HepG2 (cell line): ENCODE results near the gene NAIF1. TPM values are rescaled to one million over a fixed set of nuclear protein-coding genes. Genes with fewer than 3 reads are reported as not detected.

Experiments used
- CEBPG ChIP-seq: IDR thresholded peaks from 2 replicates; pipeline ENCODE4 v1.6.1; 2016
- ESRRA ChIP-seq: sonication (generic); formaldehyde crosslinking; IDR thresholded peaks from 2 replicates; pipeline ENCODE4 v1.5.1; 2020; ENCODE audit warnings: mild to moderate bottlenecking, low read depth, missing genetic modification reagents
- EZH2 ChIP-seq: conservative IDR thresholded peaks from 2 replicates; pipeline ENCODE4 v1.6.1; 2012; ENCODE audit warnings: mild to moderate bottlenecking, low read depth, low read length, moderate library complexity
- ISX ChIP-seq: sonication (generic); formaldehyde crosslinking; conservative IDR thresholded peaks from 2 replicates; pipeline ENCODE4 v1.5.0; 2020; ENCODE audit warnings: missing genetic modification reagents
- NFKB2 ChIP-seq: sonication (generic); formaldehyde crosslinking; IDR thresholded peaks from 2 replicates; pipeline ENCODE4 v1.4.0; 2020; ENCODE audit warnings: missing genetic modification reagents, borderline replicate concordance
- PAWR ChIP-seq: sonication (generic); formaldehyde crosslinking; IDR thresholded peaks from 2 replicates; pipeline ENCODE4 v1.4.0; 2020; ENCODE audit warnings: missing genetic modification reagents, mild to moderate bottlenecking, borderline replicate concordance
- RAD21 ChIP-seq: fragments of 450-650 bp; formaldehyde crosslinking; IDR thresholded peaks from 2 replicates; pipeline ENCODE4 v1.5.0; 2020; ENCODE audit warnings: mild to moderate bottlenecking
- SAP130 ChIP-seq: IDR thresholded peaks from 2 replicates; pipeline ENCODE4 v1.6.1; 2016; ENCODE audit warnings: low read depth
- SYNCRIP ChIP-seq: fragments of 200-400 bp; formaldehyde crosslinking; IDR thresholded peaks from 2 replicates; pipeline ENCODE4 v1.6.1; 2018; ENCODE audit warnings: mild to moderate bottlenecking, low read depth, low read length; ENCODE audit not compliant: insufficient read depth
- ZFAT ChIP-seq: sonication (generic); formaldehyde crosslinking; conservative IDR thresholded peaks from 2 replicates; pipeline ENCODE4 v1.8.1; 2023; ENCODE audit warnings: missing genetic modification reagents, inconsistent platforms
- ZFP62 ChIP-seq: sonication (generic); formaldehyde crosslinking; IDR thresholded peaks from 2 replicates; pipeline ENCODE4 v1.4.0; 2020; ENCODE audit warnings: missing genetic modification reagents
- ZNF335 ChIP-seq: sonication (generic); formaldehyde crosslinking; IDR thresholded peaks from 2 replicates; pipeline ENCODE4 v1.4.0; 2020; ENCODE audit warnings: missing genetic modification reagents
- ZNF558 ChIP-seq: sonication (generic); formaldehyde crosslinking; IDR thresholded peaks from 2 replicates; pipeline ENCODE4 v1.9.0; 2022; ENCODE audit warnings: mild to moderate bottlenecking, missing genetic modification reagents, borderline replicate concordance
- polyA plus RNA-seq, 8 experiments: library from polyadenylated mRNA; depleted of rRNA in 3 of 8; stranded (reverse) in 7 of 8; unstranded in 1 of 8; fragments of >200 nt; fragmentation: Illumina TruSeq in 4 of 8; extraction: Trizol in 4 of 8; gene quantifications; 2 replicates each; pipeline versions ENCODE4 v1.2.1 to v1.2.3, GENCODE V29; 2011 to 2016; ENCODE audit warnings: low read depth in 4 of 8, missing spikeins in 1 of 8, mixed read lengths in 1 of 8; ENCODE audit not compliant: insufficient read depth in 1 of 8
- total RNA-seq, 5 experiments: library from RNA; depleted of rRNA; stranded (reverse); fragments of >200 nt; fragmentation: Illumina TruSeq; extraction: Trizol; gene quantifications; 2 replicates each; pipeline ENCODE4 v1.2.3, GENCODE V29; 2016; ENCODE audit warnings: low read depth in 1 of 5
- TF ChIP-seq, protein P1 (sequence below): sonication (generic); formaldehyde crosslinking; IDR thresholded peaks from 2 replicates; pipeline ENCODE4 v1.9.0; 2021; ENCODE audit warnings: missing genetic modification reagents, borderline replicate concordance
- TF ChIP-seq, protein P2 (sequence below): sonication (generic); formaldehyde crosslinking; IDR thresholded peaks from 2 replicates; pipeline ENCODE4 v1.4.0; 2020; ENCODE audit warnings: mild to moderate bottlenecking, missing genetic modification reagents, borderline replicate concordance
- TF ChIP-seq, protein P3 (sequence below): sonication (generic); formaldehyde crosslinking; IDR thresholded peaks from 2 replicates; pipeline ENCODE4 v1.5.1; 2020; ENCODE audit warnings: missing genetic modification reagents, mild to moderate bottlenecking, borderline replicate concordance
- TF ChIP-seq, protein P4 (sequence below): sonication (generic); formaldehyde crosslinking; IDR thresholded peaks from 2 replicates; pipeline ENCODE4 v1.4.0; 2020; ENCODE audit warnings: missing genetic modification reagents
- TF ChIP-seq, protein P5 (sequence below): sonication (generic); formaldehyde crosslinking; IDR thresholded peaks from 2 replicates; pipeline ENCODE4 v1.5.0; 2020; ENCODE audit warnings: missing genetic modification reagents
- TF ChIP-seq, protein P6 (sequence below): fragments of 450-650 bp; IDR thresholded peaks from 2 replicates; pipeline ENCODE4 v1.6.1; 2017; ENCODE audit warnings: mild to moderate bottlenecking

NAIF1 gene
- total and polyA plus RNA-seq, 2 of the 13 experiments (the other 11 are each of a cell fraction or from before 2014, with no cell fraction given) = 6.0 to 6.9 TPM

DNA sequence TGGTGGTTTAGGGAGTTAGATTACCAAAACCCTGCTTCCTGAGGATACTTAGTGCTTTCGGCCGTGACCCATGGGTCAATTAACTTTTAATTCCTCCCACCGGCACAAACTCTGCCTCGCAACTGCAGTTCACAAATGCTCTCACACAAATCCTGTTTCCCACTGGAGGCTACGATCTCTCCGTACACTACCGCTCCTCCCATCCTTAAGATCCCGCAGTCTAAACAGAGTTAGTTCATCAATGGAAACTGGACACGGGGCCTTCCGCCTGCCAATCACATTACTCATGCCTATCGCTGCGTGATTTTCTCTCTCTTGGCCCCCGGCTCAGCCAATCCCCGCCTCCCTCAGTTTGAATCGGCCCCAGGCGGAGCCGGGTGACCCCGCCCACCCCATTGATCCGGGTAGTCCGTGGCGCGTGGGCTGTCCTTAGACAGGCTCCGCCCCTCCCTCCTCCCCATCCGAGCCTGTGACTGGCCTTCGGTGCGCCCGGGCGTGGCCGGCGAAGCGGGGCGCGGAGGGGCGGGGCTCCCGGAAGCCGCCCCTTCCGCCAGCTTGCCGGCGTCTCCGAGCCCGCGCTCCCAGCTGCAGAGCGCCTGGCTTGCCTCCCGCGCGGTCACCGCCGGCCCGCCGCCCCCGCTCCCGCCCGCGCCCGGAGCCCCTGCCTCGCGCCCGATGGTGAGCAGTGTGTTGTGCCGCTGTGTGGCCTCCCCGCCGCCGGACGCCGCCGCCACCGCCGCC lies 695 bp upstream of the NAIF1 start, which contains the start of gene SLC25A25 (continued):
- TF ChIP-seq, protein P1, sequence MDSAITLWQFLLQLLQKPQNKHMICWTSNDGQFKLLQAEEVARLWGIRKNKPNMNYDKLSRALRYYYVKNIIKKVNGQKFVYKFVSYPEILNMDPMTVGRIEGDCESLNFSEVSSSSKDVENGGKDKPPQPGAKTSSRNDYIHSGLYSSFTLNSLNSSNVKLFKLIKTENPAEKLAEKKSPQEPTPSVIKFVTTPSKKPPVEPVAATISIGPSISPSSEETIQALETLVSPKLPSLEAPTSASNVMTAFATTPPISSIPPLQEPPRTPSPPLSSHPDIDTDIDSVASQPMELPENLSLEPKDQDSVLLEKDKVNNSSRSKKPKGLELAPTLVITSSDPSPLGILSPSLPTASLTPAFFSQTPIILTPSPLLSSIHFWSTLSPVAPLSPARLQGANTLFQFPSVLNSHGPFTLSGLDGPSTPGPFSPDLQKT (CRISPR knock-in tag) = no peak
- TF ChIP-seq ZNF335 (no peak), CEBPG (CRISPR knock-in tag) (0 out of 2 replicates have a peak, but pooled peaks have one; percentile 12), ESRRA (no peak), ISX (CRISPR knock-in tag) (no peak), RAD21 (CRISPR knock-in tag) (0 out of 2 replicates have a peak, but pooled peaks have one; percentile 41), ZFP62 (no peak), SYNCRIP (no peak), ZFAT (CRISPR knock-in tag) (no peak), NFKB2 (CRISPR knock-in tag) (no peak), ZNF558 (CRISPR knock-in tag) (no peak), SAP130 (CRISPR knock-in tag) (peak; percentile 85), PAWR (CRISPR knock-in tag) (no peak), EZH2 (no peak)
- TF ChIP-seq, protein P2, sequence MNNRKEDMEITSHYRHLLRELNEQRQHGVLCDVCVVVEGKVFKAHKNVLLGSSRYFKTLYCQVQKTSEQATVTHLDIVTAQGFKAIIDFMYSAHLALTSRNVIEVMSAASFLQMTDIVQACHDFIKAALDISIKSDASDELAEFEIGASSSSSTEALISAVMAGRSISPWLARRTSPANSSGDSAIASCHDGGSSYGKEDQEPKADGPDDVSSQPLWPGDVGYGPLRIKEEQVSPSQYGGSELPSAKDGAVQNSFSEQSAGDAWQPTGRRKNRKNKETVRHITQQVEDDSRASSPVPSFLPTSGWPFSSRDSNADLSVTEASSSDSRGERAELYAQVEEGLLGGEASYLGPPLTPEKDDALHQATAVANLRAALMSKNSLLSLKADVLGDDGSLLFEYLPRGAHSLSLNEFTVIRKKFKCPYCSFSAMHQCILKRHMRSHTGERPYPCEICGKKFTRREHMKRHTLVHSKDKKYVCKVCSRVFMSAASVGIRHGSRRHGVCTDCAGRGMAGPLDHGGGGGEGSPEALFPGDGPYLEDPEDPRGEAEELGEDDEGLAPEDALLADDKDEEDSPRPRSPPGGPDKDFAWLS = no peak
- TF ChIP-seq, protein P3, sequence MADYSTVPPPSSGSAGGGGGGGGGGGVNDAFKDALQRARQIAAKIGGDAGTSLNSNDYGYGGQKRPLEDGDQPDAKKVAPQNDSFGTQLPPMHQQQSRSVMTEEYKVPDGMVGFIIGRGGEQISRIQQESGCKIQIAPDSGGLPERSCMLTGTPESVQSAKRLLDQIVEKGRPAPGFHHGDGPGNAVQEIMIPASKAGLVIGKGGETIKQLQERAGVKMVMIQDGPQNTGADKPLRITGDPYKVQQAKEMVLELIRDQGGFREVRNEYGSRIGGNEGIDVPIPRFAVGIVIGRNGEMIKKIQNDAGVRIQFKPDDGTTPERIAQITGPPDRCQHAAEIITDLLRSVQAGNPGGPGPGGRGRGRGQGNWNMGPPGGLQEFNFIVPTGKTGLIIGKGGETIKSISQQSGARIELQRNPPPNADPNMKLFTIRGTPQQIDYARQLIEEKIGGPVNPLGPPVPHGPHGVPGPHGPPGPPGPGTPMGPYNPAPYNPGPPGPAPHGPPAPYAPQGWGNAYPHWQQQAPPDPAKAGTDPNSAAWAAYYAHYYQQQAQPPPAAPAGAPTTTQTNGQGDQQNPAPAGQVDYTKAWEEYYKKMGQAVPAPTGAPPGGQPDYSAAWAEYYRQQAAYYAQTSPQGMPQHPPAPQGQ (CRISPR knock-in tag) = no peak
- TF ChIP-seq, protein P4, sequence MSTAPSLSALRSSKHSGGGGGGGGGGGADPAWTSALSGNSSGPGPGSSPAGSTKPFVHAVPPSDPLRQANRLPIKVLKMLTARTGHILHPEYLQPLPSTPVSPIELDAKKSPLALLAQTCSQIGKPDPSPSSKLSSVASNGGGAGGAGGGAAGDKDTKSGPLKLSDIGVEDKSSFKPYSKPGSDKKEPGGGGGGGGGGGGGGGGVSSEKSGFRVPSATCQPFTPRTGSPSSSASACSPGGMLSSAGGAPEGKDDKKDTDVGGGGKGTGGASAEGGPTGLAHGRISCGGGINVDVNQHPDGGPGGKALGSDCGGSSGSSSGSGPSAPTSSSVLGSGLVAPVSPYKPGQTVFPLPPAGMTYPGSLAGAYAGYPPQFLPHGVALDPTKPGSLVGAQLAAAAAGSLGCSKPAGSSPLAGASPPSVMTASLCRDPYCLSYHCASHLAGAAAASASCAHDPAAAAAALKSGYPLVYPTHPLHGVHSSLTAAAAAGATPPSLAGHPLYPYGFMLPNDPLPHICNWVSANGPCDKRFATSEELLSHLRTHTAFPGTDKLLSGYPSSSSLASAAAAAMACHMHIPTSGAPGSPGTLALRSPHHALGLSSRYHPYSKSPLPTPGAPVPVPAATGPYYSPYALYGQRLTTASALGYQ (CRISPR knock-in tag) = no peak
- TF ChIP-seq, protein P5, sequence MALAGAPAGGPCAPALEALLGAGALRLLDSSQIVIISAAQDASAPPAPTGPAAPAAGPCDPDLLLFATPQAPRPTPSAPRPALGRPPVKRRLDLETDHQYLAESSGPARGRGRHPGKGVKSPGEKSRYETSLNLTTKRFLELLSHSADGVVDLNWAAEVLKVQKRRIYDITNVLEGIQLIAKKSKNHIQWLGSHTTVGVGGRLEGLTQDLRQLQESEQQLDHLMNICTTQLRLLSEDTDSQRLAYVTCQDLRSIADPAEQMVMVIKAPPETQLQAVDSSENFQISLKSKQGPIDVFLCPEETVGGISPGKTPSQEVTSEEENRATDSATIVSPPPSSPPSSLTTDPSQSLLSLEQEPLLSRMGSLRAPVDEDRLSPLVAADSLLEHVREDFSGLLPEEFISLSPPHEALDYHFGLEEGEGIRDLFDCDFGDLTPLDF (CRISPR knock-in tag) = no peak
- TF ChIP-seq, protein P6, sequence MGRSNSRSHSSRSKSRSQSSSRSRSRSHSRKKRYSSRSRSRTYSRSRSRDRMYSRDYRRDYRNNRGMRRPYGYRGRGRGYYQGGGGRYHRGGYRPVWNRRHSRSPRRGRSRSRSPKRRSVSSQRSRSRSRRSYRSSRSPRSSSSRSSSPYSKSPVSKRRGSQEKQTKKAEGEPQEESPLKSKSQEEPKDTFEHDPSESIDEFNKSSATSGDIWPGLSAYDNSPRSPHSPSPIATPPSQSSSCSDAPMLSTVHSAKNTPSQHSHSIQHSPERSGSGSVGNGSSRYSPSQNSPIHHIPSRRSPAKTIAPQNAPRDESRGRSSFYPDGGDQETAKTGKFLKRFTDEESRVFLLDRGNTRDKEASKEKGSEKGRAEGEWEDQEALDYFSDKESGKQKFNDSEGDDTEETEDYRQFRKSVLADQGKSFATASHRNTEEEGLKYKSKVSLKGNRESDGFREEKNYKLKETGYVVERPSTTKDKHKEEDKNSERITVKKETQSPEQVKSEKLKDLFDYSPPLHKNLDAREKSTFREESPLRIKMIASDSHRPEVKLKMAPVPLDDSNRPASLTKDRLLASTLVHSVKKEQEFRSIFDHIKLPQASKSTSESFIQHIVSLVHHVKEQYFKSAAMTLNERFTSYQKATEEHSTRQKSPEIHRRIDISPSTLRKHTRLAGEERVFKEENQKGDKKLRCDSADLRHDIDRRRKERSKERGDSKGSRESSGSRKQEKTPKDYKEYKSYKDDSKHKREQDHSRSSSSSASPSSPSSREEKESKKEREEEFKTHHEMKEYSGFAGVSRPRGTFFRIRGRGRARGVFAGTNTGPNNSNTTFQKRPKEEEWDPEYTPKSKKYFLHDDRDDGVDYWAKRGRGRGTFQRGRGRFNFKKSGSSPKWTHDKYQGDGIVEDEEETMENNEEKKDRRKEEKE = no peak
